CD4-positive, alpha-beta T cell (primary cell): ENCODE measurements around the gene SUN3. TPM values are rescaled to one million over a fixed set of nuclear protein-coding genes. Genes with fewer than 3 reads are reported as not detected.

Experiments used
- ATAC-seq: fragments of 200-7000 bp; cut with Tn5 transposase; one replicate; pipeline ENCODE4 v1.10.0; 2022; ENCODE audit warnings: mild to moderate bottlenecking; ENCODE audit not compliant: poor library complexity
- CTCF ChIA-PET: fragments of 350-600 bp; sonication (Branson Sonifier 250); formaldehyde crosslinking; loops from one replicate; lab custom pipeline; 2021; ENCODE audit warnings: antibody characterized with exemption, inconsistent platforms; lab: Charles Lee
- POLR2A ChIA-PET: fragments of 350-600 bp; sonication (Branson Sonifier 250); formaldehyde crosslinking; loops from one replicate; lab custom pipeline; 2021; ENCODE audit warnings: antibody characterized with exemption, inconsistent platforms; lab: Charles Lee
- DNase-seq, 14 experiments: peaks; one replicate each; pipeline ENCODE4 v3.0.0-alpha.2; 2013 to 2020; ENCODE audit warnings: mixed read lengths in 2 of 14
- H3K27ac ChIP-seq, 2 donors: one replicate each; pipeline versions ENCODE4 v1.5.1 to v1.7.0; 2013; ENCODE audit warnings: low read length in 2 of 2, low read depth in 1 of 2, mild to moderate bottlenecking in 1 of 2
- H3K27me3 ChIP-seq, 2 experiments: 1 replicate in 1 of 2; 2 replicates in 1 of 2; pipeline versions ENCODE4 v1.6.1 to v1.7.0; 2013; ENCODE audit warnings: low read length in 2 of 2, control low read depth in 1 of 2, mild to moderate bottlenecking in 1 of 2, moderate library complexity in 1 of 2; ENCODE audit not compliant: insufficient read depth in 2 of 2, control insufficient read depth in 1 of 2
- H3K36me3 ChIP-seq: one replicate; pipeline ENCODE4 v1.6.1; 2013; ENCODE audit warnings: low read length, control low read depth; ENCODE audit not compliant: insufficient read depth
- H3K4me1 ChIP-seq: one replicate; pipeline ENCODE4 v1.6.1; 2013; ENCODE audit warnings: low read length, control low read depth; ENCODE audit not compliant: insufficient read depth
- H3K4me3 ChIP-seq: one replicate; pipeline ENCODE4 v1.5.1; 2013; ENCODE audit warnings: mild to moderate bottlenecking, low read length, moderate library complexity
- H3K9me3 ChIP-seq, 2 experiments: 1 replicate in 1 of 2; 2 replicates in 1 of 2; pipeline versions ENCODE4 v1.6.1 to v1.7.0; 2013; ENCODE audit warnings: low read length in 2 of 2, mild to moderate bottlenecking in 2 of 2, control low read depth in 1 of 2, moderate library complexity in 1 of 2; ENCODE audit not compliant: control insufficient read depth in 1 of 2, insufficient read depth in 1 of 2
- H3K27ac Mint-ChIP-seq: one replicate; pipeline ENCODE4 v1.8.0; 2020; ENCODE audit warnings: mixed read lengths
- H3K27me3 Mint-ChIP-seq: one replicate; pipeline ENCODE4 v1.8.0; 2021; ENCODE audit warnings: mixed read lengths
- H3K36me3 Mint-ChIP-seq: one replicate; pipeline ENCODE4 v1.8.0; 2021; ENCODE audit warnings: low read depth, mixed read lengths
- H3K4me1 Mint-ChIP-seq: one replicate; pipeline ENCODE4 v1.8.0; 2021; ENCODE audit warnings: low read depth, mixed read lengths
- H3K4me3 Mint-ChIP-seq: one replicate; pipeline ENCODE4 v1.8.0; 2020; ENCODE audit warnings: mild to moderate bottlenecking, mixed read lengths
- H3K9me3 Mint-ChIP-seq: one replicate; pipeline ENCODE4 v1.8.0; 2020; ENCODE audit warnings: mixed read lengths
- intact Hi-C, 2 experiments: fragments of 100-400 bp; cut with DNase I in 1 of 2; cut with micrococcal nuclease in 1 of 2; formaldehyde crosslinking; loops; one replicate each; pipeline versions ENCODE4 v1.15.1 to v1.9.0; 2023 to 2025; cut with DNase I, micrococcal nuclease
- total RNA-seq, 174 experiments: library from RNA in 2 of 174; stranded (reverse) in 2 of 174; gene quantifications; one replicate each; pipeline ENCODE4 v1.2.3 and lab custom pipeline; 2021 to 2026
- TF ChIP-seq, protein P1 (sequence below): fragments of 200-600 bp; IDR thresholded peaks from one replicate; pipeline ENCODE4 v1.8.0; 2022; ENCODE audit warnings: antibody characterized with exemption, mild to moderate bottlenecking

Gene SUN3
- total RNA-seq, 2 experiments from 2014 or later = not detected

GRCh38 chr7:48033922-48034321, 5.0 kb upstream of the SUN3 start:
- Mint-ChIP-seq H3K27ac (no peak overlapping the region), H3K4me3 (no peak overlapping the region), H3K36me3 (no peaks in the 10 kb centered on the region), H3K27me3 (peaks cover 72% of the 10 kb centered on the region), H3K9me3 (no peaks in the 10 kb centered on the region), H3K4me1 (peaks cover 13% of the 10 kb centered on the region)
- H3K36me3 ChIP-seq = no peaks in the 10 kb centered on the region
- ATAC-seq = no peak
- no peak overlapping the region for H3K27ac ChIP-seq
- ChIA-PET CTCF (no interaction called here), POLR2A (no interaction called here)
- no peak overlapping the region for H3K4me3 ChIP-seq
- DNase-seq = no peak
- TF ChIP-seq, protein P1, sequence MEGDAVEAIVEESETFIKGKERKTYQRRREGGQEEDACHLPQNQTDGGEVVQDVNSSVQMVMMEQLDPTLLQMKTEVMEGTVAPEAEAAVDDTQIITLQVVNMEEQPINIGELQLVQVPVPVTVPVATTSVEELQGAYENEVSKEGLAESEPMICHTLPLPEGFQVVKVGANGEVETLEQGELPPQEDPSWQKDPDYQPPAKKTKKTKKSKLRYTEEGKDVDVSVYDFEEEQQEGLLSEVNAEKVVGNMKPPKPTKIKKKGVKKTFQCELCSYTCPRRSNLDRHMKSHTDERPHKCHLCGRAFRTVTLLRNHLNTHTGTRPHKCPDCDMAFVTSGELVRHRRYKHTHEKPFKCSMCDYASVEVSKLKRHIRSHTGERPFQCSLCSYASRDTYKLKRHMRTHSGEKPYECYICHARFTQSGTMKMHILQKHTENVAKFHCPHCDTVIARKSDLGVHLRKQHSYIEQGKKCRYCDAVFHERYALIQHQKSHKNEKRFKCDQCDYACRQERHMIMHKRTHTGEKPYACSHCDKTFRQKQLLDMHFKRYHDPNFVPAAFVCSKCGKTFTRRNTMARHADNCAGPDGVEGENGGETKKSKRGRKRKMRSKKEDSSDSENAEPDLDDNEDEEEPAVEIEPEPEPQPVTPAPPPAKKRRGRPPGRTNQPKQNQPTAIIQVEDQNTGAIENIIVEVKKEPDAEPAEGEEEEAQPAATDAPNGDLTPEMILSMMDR = no peak
- H3K4me1 ChIP-seq = peaks cover 15% of the 10 kb centered on the region
- H3K27me3 ChIP-seq = peaks cover 8 to 13% of the 10 kb centered on the region in 2 experiments
- H3K9me3 ChIP-seq = peaks cover 0 to 6% of the 10 kb centered on the region in 2 experiments
- intact Hi-C loops = loop anchor here (2.0 to 5.0 kb wide), 4 partner anchors 43 to 78 kb away; partner anchors contain the start of gene UPP1 (in 1 of the 2)

GRCh38 chr7:48031111-48031510, 2.2 kb upstream of the SUN3 start:
- ATAC-seq (no peak), DNase-seq (no peak)
- Mint-ChIP-seq H3K27ac (no peak overlapping the region), H3K9me3 (no peaks in the 10 kb centered on the region), H3K36me3 (no peaks in the 10 kb centered on the region), H3K4me1 (peaks cover 5% of the 10 kb centered on the region), H3K27me3 (peaks cover 84% of the 10 kb centered on the region), H3K4me3 (no peak overlapping the region)
- Histone ChIP-seq H3K9me3 (peaks cover 0 to 5% of the 10 kb centered on the region in 2 experiments), H3K4me1 (peaks cover 12% of the 10 kb centered on the region), H3K36me3 (no peaks in the 10 kb centered on the region), H3K27me3 (peaks cover 9 to 11% of the 10 kb centered on the region in 2 experiments), H3K27ac (no peak overlapping the region), H3K4me3 (no peak overlapping the region)
- POLR2A ChIA-PET = no interaction called here
- CTCF ChIA-PET = interaction anchor here (1.2 to 1.6 kb wide), 2 partner anchors 39 to 79 kb away, joined by 4 to 6 read pairs; no protein-coding TSS in a partner anchor
- intact Hi-C loops = loop anchor here in 1 of 2 experiments (5.0 kb wide), 1 partner anchor 81 kb away; no protein-coding TSS in a partner anchor
- TF ChIP-seq, protein P1 = no peak

DNA sequence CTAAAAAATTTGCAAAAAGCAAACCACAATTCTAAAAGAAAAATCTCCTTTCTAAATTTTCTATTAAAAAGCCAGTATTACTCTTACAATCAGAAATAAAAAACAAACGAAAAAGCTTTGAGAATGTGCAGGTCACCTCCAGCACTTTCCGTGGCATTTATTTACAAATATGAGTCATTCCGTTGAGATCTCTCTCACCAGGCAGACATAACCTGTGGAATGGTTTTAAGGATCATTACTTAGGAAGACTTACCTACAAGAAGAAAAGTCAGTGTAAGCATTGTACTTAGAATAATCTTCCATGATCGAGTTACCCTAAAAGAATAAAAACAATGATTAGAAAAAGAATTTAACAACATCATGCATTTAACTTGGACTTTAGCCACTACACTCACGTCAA, 3.3 kb downstream of the SUN3 start:
- CTCF ChIA-PET = no interaction called here
- TF ChIP-seq, protein P1 = no peak

More for the DNA sequence above, 3.3 kb downstream of the SUN3 start:
- ATAC-seq = no peak
- H3K4me1 ChIP-seq = no peaks in the 10 kb centered on the region
- no peaks in the 10 kb centered on the region for H3K36me3 ChIP-seq
- no peak overlapping the region for H3K4me3 Mint-ChIP-seq
- H3K36me3 Mint-ChIP-seq = no peaks in the 10 kb centered on the region
- H3K27ac Mint-ChIP-seq = no peak overlapping the region
- POLR2A ChIA-PET = no interaction called here
- no peaks in the 10 kb centered on the region for H3K4me1 Mint-ChIP-seq
- intact Hi-C loops = no loop called here
- no peak overlapping the region for H3K27ac ChIP-seq
- peaks cover 64% of the 10 kb centered on the region for H3K27me3 Mint-ChIP-seq
- H3K9me3 ChIP-seq = no peaks in the 10 kb centered on the region
- H3K27me3 ChIP-seq = peaks cover 0 to 11% of the 10 kb centered on the region in 2 experiments
- peaks cover 11% of the 10 kb centered on the region for H3K9me3 Mint-ChIP-seq
- no peak overlapping the region for H3K4me3 ChIP-seq
- no peak for DNase-seq
